AG04450 (cell line): ENCODE measurements around the gene EVI5L. TPM values are rescaled to one million over a fixed set of nuclear protein-coding genes. Genes with fewer than 3 reads are reported as not detected.

ENCODE experiments used
- CTCF ChIA-PET: fragments of 300-600, 350-600 bp; formaldehyde crosslinking; extraction: SDS; loops from one replicate; lab custom pipeline; 2022; ENCODE audit warnings: antibody characterized with exemption, inconsistent platforms; lab: Charles Lee
- POLR2A ChIA-PET: fragments of 350-600 bp; formaldehyde crosslinking; extraction: SDS; loops from one replicate; lab custom pipeline; 2021; ENCODE audit warnings: antibody characterized with exemption, inconsistent platforms; lab: Yijun Ruan, JAX
- DNase-seq: peaks from one replicate; pipeline ENCODE4 v3.0.0-alpha.2; 2011; ENCODE audit warnings: low read depth, low spot score
- H3K27ac ChIP-seq: one replicate; pipeline ENCODE4 v1.5.1; 2012; ENCODE audit warnings: low read depth, low read length, control low read depth
- H3K27me3 ChIP-seq: one replicate; pipeline ENCODE4 v1.6.0; 2012; ENCODE audit warnings: low read length; ENCODE audit not compliant: control insufficient read depth, insufficient read depth
- H3K4me3 ChIP-seq: 2 replicates; pipeline ENCODE4 v1.5.1; 2011; ENCODE audit warnings: mild to moderate bottlenecking, low read depth, low read length, control low read depth
- H3K9me3 ChIP-seq: 2 replicates; pipeline ENCODE4 v1.5.1; 2012; ENCODE audit warnings: low read length; ENCODE audit not compliant: control insufficient read depth, insufficient read depth
- polyA plus RNA-seq: library from polyadenylated mRNA; depleted of rRNA; stranded (reverse); fragments of >200 nt; gene quantifications from 2 replicates; pipeline ENCODE4 v1.2.3, GENCODE V29; 2011
- TF ChIP-seq, protein P1 (sequence below): IDR thresholded peaks from 2 replicates; pipeline ENCODE4 v1.5.1; 2011; ENCODE audit warnings: low read depth, low read length, control low read depth, inconsistent platforms

Gene EVI5L
- polyA plus RNA-seq, 1 experiment = 6.7 TPM

DNA sequence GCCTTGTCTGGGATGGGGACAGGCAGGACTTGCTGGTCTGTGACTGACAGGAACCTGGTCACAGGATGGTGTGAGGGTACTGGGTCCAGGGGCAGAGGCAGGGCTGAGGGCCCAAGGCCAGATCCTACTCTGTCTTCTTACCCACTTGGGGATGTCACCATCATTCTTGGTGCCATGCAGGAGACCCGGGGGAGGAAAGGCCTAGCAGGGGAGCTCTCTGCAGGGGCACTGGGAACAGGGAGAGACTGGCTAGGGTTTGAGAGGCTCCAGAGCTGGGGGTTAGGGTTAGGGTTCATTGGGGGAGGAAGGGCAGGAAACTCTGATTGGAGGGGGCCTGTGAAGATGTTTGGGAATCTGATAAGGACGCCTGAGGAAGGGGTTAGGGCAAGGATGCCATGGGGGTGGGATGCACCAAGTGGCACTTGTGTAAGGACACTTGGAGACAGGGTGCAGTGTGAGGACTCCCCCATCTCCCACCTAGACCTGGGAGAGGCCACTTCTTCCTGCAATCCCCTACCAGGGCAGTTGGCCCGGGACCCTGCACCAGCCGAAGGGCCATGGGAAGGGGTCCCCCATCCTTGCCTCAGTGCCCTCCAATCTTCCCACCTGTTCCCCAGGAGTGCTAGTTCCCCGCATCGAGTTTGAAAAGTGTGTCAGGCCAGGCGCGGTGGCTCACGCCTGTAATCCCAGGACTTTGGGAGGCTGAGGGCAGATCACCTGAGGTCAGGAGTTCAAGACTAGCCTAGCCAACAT lies 37.2 kb downstream of the EVI5L start:
- DNase-seq = no peak
- ChIA-PET CTCF (no interaction called here), POLR2A (no interaction called here)
- no peak overlapping the region for H3K4me3 ChIP-seq
- H3K9me3 ChIP-seq = peaks cover 4% of the 10 kb centered on the region; the same call in 1 of the 2 replicates
- no peak overlapping the region for H3K27ac ChIP-seq
- H3K27me3 ChIP-seq = peaks cover 8% of the 10 kb centered on the region
- TF ChIP-seq, protein P1, sequence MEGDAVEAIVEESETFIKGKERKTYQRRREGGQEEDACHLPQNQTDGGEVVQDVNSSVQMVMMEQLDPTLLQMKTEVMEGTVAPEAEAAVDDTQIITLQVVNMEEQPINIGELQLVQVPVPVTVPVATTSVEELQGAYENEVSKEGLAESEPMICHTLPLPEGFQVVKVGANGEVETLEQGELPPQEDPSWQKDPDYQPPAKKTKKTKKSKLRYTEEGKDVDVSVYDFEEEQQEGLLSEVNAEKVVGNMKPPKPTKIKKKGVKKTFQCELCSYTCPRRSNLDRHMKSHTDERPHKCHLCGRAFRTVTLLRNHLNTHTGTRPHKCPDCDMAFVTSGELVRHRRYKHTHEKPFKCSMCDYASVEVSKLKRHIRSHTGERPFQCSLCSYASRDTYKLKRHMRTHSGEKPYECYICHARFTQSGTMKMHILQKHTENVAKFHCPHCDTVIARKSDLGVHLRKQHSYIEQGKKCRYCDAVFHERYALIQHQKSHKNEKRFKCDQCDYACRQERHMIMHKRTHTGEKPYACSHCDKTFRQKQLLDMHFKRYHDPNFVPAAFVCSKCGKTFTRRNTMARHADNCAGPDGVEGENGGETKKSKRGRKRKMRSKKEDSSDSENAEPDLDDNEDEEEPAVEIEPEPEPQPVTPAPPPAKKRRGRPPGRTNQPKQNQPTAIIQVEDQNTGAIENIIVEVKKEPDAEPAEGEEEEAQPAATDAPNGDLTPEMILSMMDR = no peak

DNA sequence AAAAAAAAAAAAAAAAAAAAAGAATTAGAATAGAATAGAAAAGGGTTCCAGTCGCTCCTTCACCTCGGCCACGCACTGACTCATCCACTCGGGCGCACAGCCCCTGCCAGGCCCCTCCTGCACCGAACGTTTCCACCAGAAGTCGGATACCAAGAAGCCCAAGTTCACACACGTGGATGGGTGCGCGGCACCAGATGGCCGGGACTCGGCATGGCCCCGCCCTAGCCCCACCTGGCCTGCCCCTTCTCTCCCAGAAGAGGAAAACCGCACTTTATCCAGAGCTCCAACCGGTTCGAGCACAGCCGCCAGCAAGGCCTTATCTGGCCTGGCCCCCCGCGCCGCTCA lies 38.3 kb downstream of the EVI5L start:
- TF ChIP-seq, protein P1 = no peak
- DNase-seq = no peak
- H3K27ac ChIP-seq = no peak overlapping the region
- H3K9me3 ChIP-seq = peaks cover 4% of the 10 kb centered on the region; the same call in 1 of the 2 replicates
- H3K27me3 ChIP-seq = peaks cover 15% of the 10 kb centered on the region
- ChIA-PET POLR2A (interaction anchor here (1.0 to 1.2 kb wide), 2 partner anchors 20 kb away, joined by 3 to 4 read pairs; partner anchors contain the start of gene LRRC8E), CTCF (interaction anchor here (0.6 to 2.2 kb wide), 11 partner anchors 9 to 402 kb away, joined by 3 to 15 read pairs (median 7); partner anchors contain the start of genes LRRC8E and SNAPC2)
- no peak overlapping the region for H3K4me3 ChIP-seq

DNA sequence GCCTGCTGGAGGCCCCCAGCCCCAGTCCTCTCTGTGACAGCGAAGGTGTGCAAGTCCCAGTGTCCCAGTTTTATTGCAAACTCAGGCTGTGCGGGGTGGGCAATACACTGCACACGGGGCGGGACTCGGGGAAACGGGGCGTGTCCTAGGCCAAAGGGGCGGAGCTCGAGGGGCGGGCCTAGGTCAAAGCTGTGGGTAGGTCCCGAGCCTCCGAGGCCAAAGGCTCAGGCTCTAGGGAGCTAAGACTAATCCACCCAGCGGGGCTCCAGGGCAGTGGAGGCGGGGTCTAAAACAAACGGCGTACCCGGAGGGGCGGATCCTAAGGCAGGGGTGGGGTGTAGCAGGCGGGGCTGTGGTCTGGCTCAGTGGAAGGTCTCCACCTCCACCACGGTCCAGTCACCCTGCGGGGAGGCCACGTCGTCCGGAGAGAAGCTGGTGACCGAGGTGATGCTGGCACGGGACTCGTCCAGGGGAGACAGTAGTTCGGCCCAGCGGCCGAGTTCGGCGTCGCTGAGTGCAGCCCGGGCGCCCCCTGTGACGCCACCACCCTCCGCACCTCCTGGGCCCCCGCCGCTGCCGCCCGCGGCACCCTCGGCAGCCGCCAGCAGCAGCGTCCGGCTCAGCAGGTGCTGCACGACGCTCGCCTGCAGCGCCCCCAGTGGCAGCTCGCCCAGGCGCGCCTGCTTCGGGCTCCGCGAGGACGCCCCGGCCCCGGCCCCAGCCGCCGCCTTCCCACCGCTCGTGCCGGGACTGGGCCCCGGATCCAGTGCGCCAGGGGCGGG lies 38.8 kb downstream of the EVI5L start:
- Histone ChIP-seq H3K4me3 (peak overlapping the region; percentile 50), H3K27ac (no peak overlapping the region), H3K27me3 (peaks cover 21% of the 10 kb centered on the region), H3K9me3 (peaks cover 4% of the 10 kb centered on the region; the same call in 1 of the 2 replicates)
- POLR2A ChIA-PET = interaction anchor here (0.8 to 1.3 kb wide), 4 partner anchors 20 to 52 kb away, joined by 3 to 4 read pairs (median 4); partner anchors contain the start of genes LRRC8E, MAP2K7 and SNAPC2
- DNase-seq = no peak
- TF ChIP-seq, protein P1 = peak; percentile 43
- CTCF ChIA-PET = interaction anchor here (0.6 to 2.2 kb wide), 16 partner anchors 9 to 401 kb away, joined by 3 to 15 read pairs (median 6); partner anchors contain the start of genes LRRC8E, SNAPC2 and TIMM44

DNA sequence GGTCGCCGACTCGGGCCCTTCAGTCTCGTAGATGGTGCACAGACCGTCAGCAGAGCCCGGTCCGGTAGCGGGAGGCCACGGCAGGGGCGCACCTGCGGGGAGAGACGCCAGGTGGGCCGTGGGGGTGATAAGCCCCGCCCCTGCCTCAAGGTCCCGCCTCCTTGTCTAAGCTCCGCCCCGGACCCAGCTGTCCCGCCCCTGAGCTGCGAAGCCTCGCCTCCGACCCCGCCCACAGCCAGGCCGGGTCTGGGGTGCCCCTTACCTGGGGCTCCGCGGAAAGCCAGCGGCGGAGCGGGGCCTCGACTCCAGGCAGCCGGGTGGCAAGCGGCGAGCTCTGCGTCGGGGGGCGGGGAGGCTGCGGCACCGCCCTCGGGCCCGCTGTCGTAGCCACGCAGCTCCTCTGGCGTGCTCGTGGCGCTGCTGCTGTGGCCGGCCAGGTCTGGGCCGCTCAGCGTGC lies 39.5 kb downstream of the EVI5L start:
- ChIA-PET POLR2A (interaction anchor here (0.8 to 1.3 kb wide), 2 partner anchors 34 to 51 kb away, joined by 4 read pairs; partner anchors contain the start of genes MAP2K7 and SNAPC2), CTCF (interaction anchor here (0.6 to 2.2 kb wide), 13 partner anchors 8 to 74 kb away, joined by 3 to 15 read pairs (median 7); partner anchors contain the start of genes LRRC8E, SNAPC2 and TIMM44)
- peak overlapping the region; percentile 44 for H3K4me3 ChIP-seq
- no peak overlapping the region for H3K27ac ChIP-seq
- DNase-seq = no peak
- H3K27me3 ChIP-seq = peaks cover 25% of the 10 kb centered on the region
- TF ChIP-seq, protein P1 = no peak
- peaks cover 4% of the 10 kb centered on the region; the same call in 1 of the 2 replicates for H3K9me3 ChIP-seq
